H1 (cell line): ENCODE results near the gene C3. TPM values are rescaled to one million over a fixed set of nuclear protein-coding genes. Genes with fewer than 3 reads are reported as not detected.

Experiments used
- CTBP2 ChIP-seq: IDR thresholded peaks from 2 replicates; pipeline ENCODE4 v1.7.0; 2011; ENCODE audit warnings: borderline replicate concordance, mild to moderate bottlenecking, moderate library complexity, mixed read lengths, low read length; ENCODE audit not compliant: insufficient read depth, insufficient read length
- GTF2F1 ChIP-seq: IDR thresholded peaks from 2 replicates; pipeline ENCODE4 v1.6.1; 2012; ENCODE audit warnings: low read depth, low read length, improper control_type of control experiment, borderline replicate concordance
- HDAC2 ChIP-seq, 2 experiments: fragments of 300-600 bp in 1 of 2; sonication (generic) in 1 of 2; IDR thresholded peaks; 2 replicates each; pipeline ENCODE4 v1.6.1; 2011 to 2012; ENCODE audit warnings: low read depth in 2 of 2, low read length in 2 of 2, mild to moderate bottlenecking in 2 of 2, moderate library complexity in 2 of 2, borderline replicate concordance in 1 of 2, inconsistent platforms in 1 of 2
- KDM1A ChIP-seq: fragments of 200-600, 300-600 bp; sonication (generic); IDR thresholded peaks from 2 replicates; pipeline ENCODE4 v1.7.1; 2016; ENCODE audit warnings: mild to moderate bottlenecking, low read length, borderline replicate concordance
- KDM5A ChIP-seq: fragments of 200-600 bp; IDR thresholded peaks from 2 replicates; pipeline ENCODE4 v1.7.1; 2012; ENCODE audit warnings: mild to moderate bottlenecking, low read length, inconsistent platforms, mixed read lengths
- SP1 ChIP-seq: IDR thresholded peaks from 2 replicates; pipeline ENCODE4 v1.6.1; 2011; ENCODE audit warnings: low read depth, low read length
- SRF ChIP-seq: IDR thresholded peaks from 2 replicates; pipeline ENCODE4 v1.6.1; 2011; ENCODE audit warnings: mild to moderate bottlenecking, low read depth, low read length, moderate library complexity
- polyA plus RNA-seq, 7 experiments: library from polyadenylated mRNA; depleted of rRNA in 3 of 7; stranded (reverse) in 5 of 7; unstranded in 2 of 7; fragments of >200 nt in 5 of 7; fragments of 200-250 nt in 2 of 7; gene quantifications; 1 replicate in 5 of 7; 2 replicates in 1 of 7; 4 replicates in 1 of 7; pipeline versions ENCODE4 v1.2.1 to v1.2.3, GENCODE V29; 2011 to 2013; ENCODE audit warnings: missing spikeins in 2 of 7, mixed read lengths in 2 of 7
- total RNA-seq: library from RNA; stranded (reverse); fragmentation: NEBNext Ultra II Directional; extraction: Animal tissue kit (Norgen Biotek cat#: 25700); gene quantifications from 2 replicates; pipeline ENCODE4 v1.2.1, GENCODE V29; 2021
- TF ChIP-seq, protein P1 (sequence below): fragments of 300-600 bp; sonication (generic); IDR thresholded peaks from 2 replicates; pipeline ENCODE4 v1.7.1; 2012; ENCODE audit warnings: low read length, moderate library complexity, mild to moderate bottlenecking, inconsistent platforms; ENCODE audit not compliant: insufficient replicate concordance

C3 gene
- total and polyA plus RNA-seq, 2 of the 8 experiments (the other 6 are each of a cell fraction or from before 2014, with no cell fraction given) = 6.4 to 12.8 TPM

DNA sequence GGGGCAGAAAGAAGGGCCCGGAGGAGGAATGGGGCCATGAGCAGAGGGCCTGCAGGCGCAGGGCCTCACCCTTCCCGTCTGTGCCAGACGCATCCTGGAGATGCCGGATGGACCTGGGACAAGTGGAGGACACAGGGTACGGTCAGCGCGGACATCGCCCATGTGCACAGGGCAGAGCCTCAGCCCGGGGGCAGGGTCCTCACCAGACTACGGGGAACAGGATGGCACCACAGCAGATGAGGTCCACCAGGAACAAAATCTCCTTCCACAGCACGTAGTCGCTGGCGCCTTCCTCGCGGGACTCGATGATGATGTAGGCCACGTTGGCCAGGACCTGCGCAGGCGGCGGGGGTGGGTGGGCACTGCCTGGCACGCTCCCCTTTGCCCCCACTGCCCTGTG is 11.4 kb upstream of the C3 start (continued):
- TF ChIP-seq, protein P1, sequence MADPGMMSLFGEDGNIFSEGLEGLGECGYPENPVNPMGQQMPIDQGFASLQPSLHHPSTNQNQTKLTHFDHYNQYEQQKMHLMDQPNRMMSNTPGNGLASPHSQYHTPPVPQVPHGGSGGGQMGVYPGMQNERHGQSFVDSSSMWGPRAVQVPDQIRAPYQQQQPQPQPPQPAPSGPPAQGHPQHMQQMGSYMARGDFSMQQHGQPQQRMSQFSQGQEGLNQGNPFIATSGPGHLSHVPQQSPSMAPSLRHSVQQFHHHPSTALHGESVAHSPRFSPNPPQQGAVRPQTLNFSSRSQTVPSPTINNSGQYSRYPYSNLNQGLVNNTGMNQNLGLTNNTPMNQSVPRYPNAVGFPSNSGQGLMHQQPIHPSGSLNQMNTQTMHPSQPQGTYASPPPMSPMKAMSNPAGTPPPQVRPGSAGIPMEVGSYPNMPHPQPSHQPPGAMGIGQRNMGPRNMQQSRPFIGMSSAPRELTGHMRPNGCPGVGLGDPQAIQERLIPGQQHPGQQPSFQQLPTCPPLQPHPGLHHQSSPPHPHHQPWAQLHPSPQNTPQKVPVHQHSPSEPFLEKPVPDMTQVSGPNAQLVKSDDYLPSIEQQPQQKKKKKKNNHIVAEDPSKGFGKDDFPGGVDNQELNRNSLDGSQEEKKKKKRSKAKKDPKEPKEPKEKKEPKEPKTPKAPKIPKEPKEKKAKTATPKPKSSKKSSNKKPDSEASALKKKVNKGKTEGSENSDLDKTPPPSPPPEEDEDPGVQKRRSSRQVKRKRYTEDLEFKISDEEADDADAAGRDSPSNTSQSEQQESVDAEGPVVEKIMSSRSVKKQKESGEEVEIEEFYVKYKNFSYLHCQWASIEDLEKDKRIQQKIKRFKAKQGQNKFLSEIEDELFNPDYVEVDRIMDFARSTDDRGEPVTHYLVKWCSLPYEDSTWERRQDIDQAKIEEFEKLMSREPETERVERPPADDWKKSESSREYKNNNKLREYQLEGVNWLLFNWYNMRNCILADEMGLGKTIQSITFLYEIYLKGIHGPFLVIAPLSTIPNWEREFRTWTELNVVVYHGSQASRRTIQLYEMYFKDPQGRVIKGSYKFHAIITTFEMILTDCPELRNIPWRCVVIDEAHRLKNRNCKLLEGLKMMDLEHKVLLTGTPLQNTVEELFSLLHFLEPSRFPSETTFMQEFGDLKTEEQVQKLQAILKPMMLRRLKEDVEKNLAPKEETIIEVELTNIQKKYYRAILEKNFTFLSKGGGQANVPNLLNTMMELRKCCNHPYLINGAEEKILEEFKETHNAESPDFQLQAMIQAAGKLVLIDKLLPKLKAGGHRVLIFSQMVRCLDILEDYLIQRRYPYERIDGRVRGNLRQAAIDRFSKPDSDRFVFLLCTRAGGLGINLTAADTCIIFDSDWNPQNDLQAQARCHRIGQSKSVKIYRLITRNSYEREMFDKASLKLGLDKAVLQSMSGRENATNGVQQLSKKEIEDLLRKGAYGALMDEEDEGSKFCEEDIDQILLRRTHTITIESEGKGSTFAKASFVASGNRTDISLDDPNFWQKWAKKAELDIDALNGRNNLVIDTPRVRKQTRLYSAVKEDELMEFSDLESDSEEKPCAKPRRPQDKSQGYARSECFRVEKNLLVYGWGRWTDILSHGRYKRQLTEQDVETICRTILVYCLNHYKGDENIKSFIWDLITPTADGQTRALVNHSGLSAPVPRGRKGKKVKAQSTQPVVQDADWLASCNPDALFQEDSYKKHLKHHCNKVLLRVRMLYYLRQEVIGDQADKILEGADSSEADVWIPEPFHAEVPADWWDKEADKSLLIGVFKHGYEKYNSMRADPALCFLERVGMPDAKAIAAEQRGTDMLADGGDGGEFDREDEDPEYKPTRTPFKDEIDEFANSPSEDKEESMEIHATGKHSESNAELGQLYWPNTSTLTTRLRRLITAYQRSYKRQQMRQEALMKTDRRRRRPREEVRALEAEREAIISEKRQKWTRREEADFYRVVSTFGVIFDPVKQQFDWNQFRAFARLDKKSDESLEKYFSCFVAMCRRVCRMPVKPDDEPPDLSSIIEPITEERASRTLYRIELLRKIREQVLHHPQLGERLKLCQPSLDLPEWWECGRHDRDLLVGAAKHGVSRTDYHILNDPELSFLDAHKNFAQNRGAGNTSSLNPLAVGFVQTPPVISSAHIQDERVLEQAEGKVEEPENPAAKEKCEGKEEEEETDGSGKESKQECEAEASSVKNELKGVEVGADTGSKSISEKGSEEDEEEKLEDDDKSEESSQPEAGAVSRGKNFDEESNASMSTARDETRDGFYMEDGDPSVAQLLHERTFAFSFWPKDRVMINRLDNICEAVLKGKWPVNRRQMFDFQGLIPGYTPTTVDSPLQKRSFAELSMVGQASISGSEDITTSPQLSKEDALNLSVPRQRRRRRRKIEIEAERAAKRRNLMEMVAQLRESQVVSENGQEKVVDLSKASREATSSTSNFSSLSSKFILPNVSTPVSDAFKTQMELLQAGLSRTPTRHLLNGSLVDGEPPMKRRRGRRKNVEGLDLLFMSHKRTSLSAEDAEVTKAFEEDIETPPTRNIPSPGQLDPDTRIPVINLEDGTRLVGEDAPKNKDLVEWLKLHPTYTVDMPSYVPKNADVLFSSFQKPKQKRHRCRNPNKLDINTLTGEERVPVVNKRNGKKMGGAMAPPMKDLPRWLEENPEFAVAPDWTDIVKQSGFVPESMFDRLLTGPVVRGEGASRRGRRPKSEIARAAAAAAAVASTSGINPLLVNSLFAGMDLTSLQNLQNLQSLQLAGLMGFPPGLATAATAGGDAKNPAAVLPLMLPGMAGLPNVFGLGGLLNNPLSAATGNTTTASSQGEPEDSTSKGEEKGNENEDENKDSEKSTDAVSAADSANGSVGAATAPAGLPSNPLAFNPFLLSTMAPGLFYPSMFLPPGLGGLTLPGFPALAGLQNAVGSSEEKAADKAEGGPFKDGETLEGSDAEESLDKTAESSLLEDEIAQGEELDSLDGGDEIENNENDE = no peak
- TF ChIP-seq SP1 (no peak), CTBP2 (no peak), HDAC2 (IDR thresholded peaks at IDR 0.05; ENCODE audit: borderline replicate concordance in 1 of 2, low read depth in 2 of 2, low read length in 2 of 2) (no peak), SRF (no peak), KDM1A (no peak), KDM5A (no peak), GTF2F1 (no peak)
